Vagina (tissue), 2 donors: Measurements from ENCODE around the gene USP14. TPM values are rescaled to one million over a fixed set of nuclear protein-coding genes. Genes with fewer than 3 reads are reported as not detected.
"Not testable (repeated sequence)": the region's sequence is repeated elsewhere in the genome, so short reads cannot be mapped to it uniquely, and the experiment has no call there.

Experiments used
- DNase-seq, 2 donors: peaks; one replicate each; pipeline ENCODE4 v3.0.0-alpha.2; 2017; ENCODE audit errors: extremely low spot score in 2 of 2
- H3K27ac ChIP-seq: fragments of 200-600 bp; sonication (generic); one replicate; pipeline ENCODE4 v1.5.1; 2019
- H3K27me3 ChIP-seq: fragments of 200-600 bp; sonication (generic); one replicate; pipeline ENCODE4 v1.5.1; 2019
- H3K36me3 ChIP-seq, 2 donors: fragments of 200-600 bp; sonication (generic); one replicate each; pipeline ENCODE4 v1.5.1; 2017 to 2019
- H3K4me1 ChIP-seq: fragments of 200-600 bp; sonication (generic); one replicate; pipeline ENCODE4 v1.5.1; 2019
- H3K4me3 ChIP-seq, 2 donors: fragments of 200-600 bp; sonication (generic); 1 replicate in 1 of 2; 2 replicates in 1 of 2; pipeline ENCODE4 v1.5.1; 2016 to 2019
- H3K9me3 ChIP-seq: fragments of 200-600 bp; sonication (generic); one replicate; pipeline ENCODE4 v1.5.1; 2019
- POLR2A ChIP-seq, 2 donors: fragments of 450-650 bp; IDR thresholded peaks; one replicate each; pipeline ENCODE4 v1.6.1; 2017; ENCODE audit warnings: antibody characterized with exemption in 2 of 2, mild to moderate bottlenecking in 2 of 2, moderate library complexity in 2 of 2
- POLR2AphosphoS5 ChIP-seq, 2 donors: sonication (generic); formaldehyde crosslinking; IDR thresholded peaks; one replicate each; pipeline ENCODE4 v1.9.0; 2017; ENCODE audit warnings: antibody characterized with exemption in 2 of 2, mild to moderate bottlenecking in 2 of 2, low read depth in 1 of 2; ENCODE audit not compliant: insufficient read depth in 1 of 2
- intact Hi-C: fragments of 100-400 bp; cut with DNase I; formaldehyde crosslinking; loops from one replicate; pipeline ENCODE4 v1.15.1; 2023
- total RNA-seq: library from RNA; depleted of rRNA; stranded (reverse); fragments of >200 nt; gene quantifications from one replicate; pipeline ENCODE4 v1.2.3, GENCODE V29; 2016
- TF ChIP-seq, protein P1 (sequence below), 3 experiments: fragments of 450-650 bp in 2 of 3; fragments of 200-600 bp in 1 of 3; sonication (generic) in 1 of 3; IDR thresholded peaks; one replicate each; pipeline ENCODE4 v1.5.1; 2017 to 2019; ENCODE audit warnings: antibody characterized with exemption in 3 of 3, mild to moderate bottlenecking in 2 of 3, moderate library complexity in 2 of 3

Gene USP14
- total RNA-seq, 1 donor from 2014 or later: 26.3 TPM

- Histone ChIP-seq H3K36me3 (no peaks in the 10 kb centered on the region), H3K4me1 (no peaks in the 10 kb centered on the region), H3K27ac (no peak overlapping the region), H3K4me3 (no peak overlapping the region), H3K9me3 (no peaks in the 10 kb centered on the region), H3K27me3 (no peaks in the 10 kb centered on the region)
- intact Hi-C loops: no loop called here
- TF ChIP-seq POLR2AphosphoS5 (IDR thresholded peaks at IDR 0.05; ENCODE audit: insufficient read depth in 1 of 2, low read depth in 1 of 2): no peak
- TF ChIP-seq, protein P1, sequence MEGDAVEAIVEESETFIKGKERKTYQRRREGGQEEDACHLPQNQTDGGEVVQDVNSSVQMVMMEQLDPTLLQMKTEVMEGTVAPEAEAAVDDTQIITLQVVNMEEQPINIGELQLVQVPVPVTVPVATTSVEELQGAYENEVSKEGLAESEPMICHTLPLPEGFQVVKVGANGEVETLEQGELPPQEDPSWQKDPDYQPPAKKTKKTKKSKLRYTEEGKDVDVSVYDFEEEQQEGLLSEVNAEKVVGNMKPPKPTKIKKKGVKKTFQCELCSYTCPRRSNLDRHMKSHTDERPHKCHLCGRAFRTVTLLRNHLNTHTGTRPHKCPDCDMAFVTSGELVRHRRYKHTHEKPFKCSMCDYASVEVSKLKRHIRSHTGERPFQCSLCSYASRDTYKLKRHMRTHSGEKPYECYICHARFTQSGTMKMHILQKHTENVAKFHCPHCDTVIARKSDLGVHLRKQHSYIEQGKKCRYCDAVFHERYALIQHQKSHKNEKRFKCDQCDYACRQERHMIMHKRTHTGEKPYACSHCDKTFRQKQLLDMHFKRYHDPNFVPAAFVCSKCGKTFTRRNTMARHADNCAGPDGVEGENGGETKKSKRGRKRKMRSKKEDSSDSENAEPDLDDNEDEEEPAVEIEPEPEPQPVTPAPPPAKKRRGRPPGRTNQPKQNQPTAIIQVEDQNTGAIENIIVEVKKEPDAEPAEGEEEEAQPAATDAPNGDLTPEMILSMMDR (IDR thresholded peaks at IDR 0.05): no peak
- no peak for TF ChIP-seq POLR2A (IDR thresholded peaks at IDR 0.05)
- DNase-seq: no peak
These were observed 23.3 kb upstream of the USP14 start for GRCh38 chr18:135045-135444.

DNA sequence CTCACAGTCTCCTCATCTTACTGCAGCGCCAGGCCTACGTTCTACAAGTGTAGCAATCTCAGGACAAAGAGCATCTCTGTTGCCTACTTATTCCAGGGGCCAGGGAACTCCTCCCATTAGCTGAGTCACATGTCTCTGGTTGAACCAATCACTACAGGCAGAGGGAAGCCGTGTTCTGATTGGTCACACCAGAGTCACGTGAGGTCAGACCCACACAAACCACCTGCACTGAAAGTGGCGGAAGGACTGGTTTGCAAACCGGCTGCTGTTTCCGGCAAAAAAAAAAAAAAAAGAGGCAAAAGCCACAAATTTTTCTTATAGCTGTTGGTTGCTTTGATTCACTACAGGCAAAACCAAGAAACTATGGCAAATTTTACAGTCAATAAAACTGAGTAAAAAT lies 21.9 kb upstream of the USP14 start:
- H3K4me3 ChIP-seq: no peak overlapping the region
- no peaks in the 10 kb centered on the region for H3K4me1 ChIP-seq
- DNase-seq: no peak
- H3K27me3 ChIP-seq: no peaks in the 10 kb centered on the region
- no peak overlapping the region for H3K27ac ChIP-seq
- intact Hi-C loops: no loop called here
- H3K36me3 ChIP-seq: no peaks in the 10 kb centered on the region
- no peaks in the 10 kb centered on the region for H3K9me3 ChIP-seq
- TF ChIP-seq POLR2A (IDR thresholded peaks at IDR 0.05) (no peak), POLR2AphosphoS5 (IDR thresholded peaks at IDR 0.05; ENCODE audit: insufficient read depth in 1 of 2, low read depth in 1 of 2) (no peak)
- TF ChIP-seq, protein P1 (IDR thresholded peaks at IDR 0.05): no peak

GRCh38 chr18:137327-137726 lies 21.0 kb upstream of the USP14 start:
- TF ChIP-seq POLR2AphosphoS5 (IDR thresholded peaks at IDR 0.05; ENCODE audit: insufficient read depth in 1 of 2, low read depth in 1 of 2) (no peak), POLR2A (IDR thresholded peaks at IDR 0.05) (no peak)
- TF ChIP-seq, protein P1 (IDR thresholded peaks at IDR 0.05): no peak
- Histone ChIP-seq H3K36me3 (no peaks in the 10 kb centered on the region), H3K27ac (no peak overlapping the region), H3K4me3 (no peak overlapping the region), H3K9me3 (no peaks in the 10 kb centered on the region), H3K27me3 (no peaks in the 10 kb centered on the region), H3K4me1 (no peaks in the 10 kb centered on the region)
- no peak for DNase-seq
- intact Hi-C loops: no loop called here

DNA sequence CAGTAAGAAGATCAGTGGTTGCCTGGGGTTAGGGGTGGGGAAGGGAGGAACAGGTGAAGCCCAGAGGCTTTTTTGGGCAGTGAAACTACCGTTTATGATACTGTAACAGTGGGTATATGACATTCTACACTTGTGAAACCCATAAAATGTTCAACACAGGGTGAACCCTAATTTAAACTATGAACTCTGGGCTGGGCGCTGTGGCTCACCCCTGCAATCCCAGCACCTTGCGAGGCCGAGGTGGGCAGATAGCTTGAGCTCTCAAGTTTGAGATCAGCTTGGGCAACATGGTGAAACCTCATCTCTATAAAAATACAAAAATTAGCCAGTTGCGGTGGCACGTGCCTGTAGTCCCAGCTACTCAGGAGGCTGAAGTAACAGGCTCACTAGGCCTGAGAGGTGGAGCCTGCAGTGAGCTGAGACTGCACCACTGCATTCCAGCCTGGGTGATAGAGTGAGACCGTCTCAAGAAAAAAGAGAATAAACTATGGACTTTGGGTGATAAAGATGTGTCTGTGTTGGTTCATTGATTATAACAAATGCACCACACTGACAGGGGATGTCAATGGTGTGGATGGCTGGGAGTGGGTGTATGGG lies 17.6 kb upstream of the USP14 start:
- TF ChIP-seq POLR2A (IDR thresholded peaks at IDR 0.05) (no peak), POLR2AphosphoS5 (IDR thresholded peaks at IDR 0.05; ENCODE audit: insufficient read depth in 1 of 2, low read depth in 1 of 2) (no peak)
- H3K9me3 ChIP-seq: no peaks in the 10 kb centered on the region
- no peak overlapping the region for H3K4me3 ChIP-seq
- no peaks in the 10 kb centered on the region for H3K27me3 ChIP-seq
- no peak overlapping the region for H3K27ac ChIP-seq
- no peaks in the 10 kb centered on the region for H3K4me1 ChIP-seq
- intact Hi-C loops: no loop called here
- H3K36me3 ChIP-seq: no peaks in the 10 kb centered on the region
- no peak for DNase-seq

- H3K4me3 ChIP-seq, H3K9me3 ChIP-seq, DNase-seq, H3K36me3 ChIP-seq, H3K27ac ChIP-seq, H3K27me3 ChIP-seq, H3K4me1 ChIP-seq, intact Hi-C loops: not testable (repeated sequence)
These were observed 15.6 kb upstream of the USP14 start for GRCh38 chr18:142624-143296.

DNA sequence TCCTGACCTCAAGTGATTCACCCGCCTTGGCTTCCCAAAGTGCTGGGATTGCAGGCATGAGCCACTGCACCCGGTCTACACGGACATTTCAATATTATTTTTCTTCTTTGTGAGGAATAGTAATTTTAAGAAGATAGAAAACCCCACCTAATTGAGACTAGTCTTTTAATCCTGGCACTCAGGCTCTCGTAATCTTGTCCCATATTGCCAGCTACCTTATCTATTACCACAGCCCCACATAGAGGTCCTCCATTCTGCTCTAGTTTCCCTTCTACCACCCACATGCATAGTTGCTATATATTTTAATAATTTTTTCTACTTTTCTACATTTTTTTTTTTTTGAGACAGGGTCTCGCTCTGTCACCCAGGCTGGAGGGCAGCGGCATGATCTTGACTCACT lies 9.5 kb upstream of the USP14 start:
- H3K27ac ChIP-seq: no peak overlapping the region
- H3K4me3 ChIP-seq: no peak overlapping the region
- DNase-seq: no peak
- H3K27me3 ChIP-seq: no peaks in the 10 kb centered on the region
- intact Hi-C loops: no loop called here
- H3K36me3 ChIP-seq: no peaks in the 10 kb centered on the region
- TF ChIP-seq, protein P1 (IDR thresholded peaks at IDR 0.05): no peak
- TF ChIP-seq POLR2AphosphoS5 (IDR thresholded peaks at IDR 0.05; ENCODE audit: insufficient read depth in 1 of 2, low read depth in 1 of 2): no peak
- H3K9me3 ChIP-seq: no peaks in the 10 kb centered on the region
- H3K4me1 ChIP-seq: no peaks in the 10 kb centered on the region
